ENCODE results near the gene CLCN4. TPM values are rescaled to one million over a fixed set of nuclear protein-coding genes. Genes with fewer than 3 reads are reported as not detected.

Gene CLCN4
- total RNA-seq, 2 experiments from 2014 or later: not detected

- H3K36me3 Mint-ChIP-seq (ENCODE audit: low read depth): no peaks in the 10 kb centered on the region
- H3K27ac Mint-ChIP-seq: no peak overlapping the region
- ChIA-PET CTCF (no interaction called here), POLR2A (no interaction called here)
- H3K27me3 Mint-ChIP-seq: peaks cover 25% of the 10 kb centered on the region
- Histone ChIP-seq H3K4me3 (ENCODE audit: low read length) (no peak overlapping the region), H3K36me3 (ENCODE audit: insufficient read depth, low read length) (no peaks in the 10 kb centered on the region), H3K9me3 (ENCODE audit: control insufficient read depth in 1 of 2, insufficient read depth in 1 of 2, low read length in 2 of 2) (no peaks in the 10 kb centered on the region), H3K27me3 (ENCODE audit: control insufficient read depth in 1 of 2, insufficient read depth in 2 of 2, low read length in 2 of 2) (peaks cover 0 to 9% of the 10 kb centered on the region in 2 experiments), H3K4me1 (ENCODE audit: insufficient read depth, low read length) (no peaks in the 10 kb centered on the region), H3K27ac (ENCODE audit: low read depth in 1 of 2, low read length in 2 of 2) (no peak overlapping the region)
- no peaks in the 10 kb centered on the region for H3K4me1 Mint-ChIP-seq (ENCODE audit: low read depth)
- ATAC-seq (ENCODE audit: poor library complexity) (no peak), DNase-seq (no peak)
- no peaks in the 10 kb centered on the region for H3K9me3 Mint-ChIP-seq
- intact Hi-C loops (cut with DNase I, micrococcal nuclease): no loop called here
- no peak overlapping the region for H3K4me3 Mint-ChIP-seq
- no peak for TF ChIP-seq CTCF (IDR thresholded peaks at IDR 0.05)
These were observed 16.6 kb downstream of the CLCN4 start for GRCh38 chrX:10173331-10173900.

- Histone ChIP-seq H3K4me3 (ENCODE audit: low read length) (no peak overlapping the region), H3K27me3 (ENCODE audit: control insufficient read depth in 1 of 2, insufficient read depth in 2 of 2, low read length in 2 of 2) (peaks cover 0 to 10% of the 10 kb centered on the region in 2 experiments), H3K27ac (ENCODE audit: low read depth in 1 of 2, low read length in 2 of 2) (no peak overlapping the region), H3K9me3 (ENCODE audit: control insufficient read depth in 1 of 2, insufficient read depth in 1 of 2, low read length in 2 of 2) (no peaks in the 10 kb centered on the region), H3K4me1 (ENCODE audit: insufficient read depth, low read length) (no peaks in the 10 kb centered on the region), H3K36me3 (ENCODE audit: insufficient read depth, low read length) (no peaks in the 10 kb centered on the region)
- DNase-seq: no peak
- ChIA-PET POLR2A (no interaction called here), CTCF (no interaction called here)
- Mint-ChIP-seq H3K4me3 (no peak overlapping the region), H3K27me3 (peaks cover 25% of the 10 kb centered on the region), H3K4me1 (ENCODE audit: low read depth) (no peaks in the 10 kb centered on the region), H3K36me3 (ENCODE audit: low read depth) (no peaks in the 10 kb centered on the region), H3K27ac (no peak overlapping the region), H3K9me3 (no peaks in the 10 kb centered on the region)
- no peak for ATAC-seq (ENCODE audit: poor library complexity)
- no peak for TF ChIP-seq CTCF (IDR thresholded peaks at IDR 0.05)
- intact Hi-C loops (cut with DNase I, micrococcal nuclease): no loop called here
These were observed 17.3 kb downstream of the CLCN4 start for GRCh38 chrX:10174051-10174450.

- Mint-ChIP-seq H3K9me3 (no peaks in the 10 kb centered on the region), H3K36me3 (ENCODE audit: low read depth) (no peaks in the 10 kb centered on the region), H3K27ac (no peak overlapping the region), H3K4me3 (no peak overlapping the region), H3K4me1 (ENCODE audit: low read depth) (no peaks in the 10 kb centered on the region), H3K27me3 (peaks cover 25% of the 10 kb centered on the region)
- CTCF ChIA-PET: no interaction called here
- no peaks in the 10 kb centered on the region for H3K9me3 ChIP-seq (ENCODE audit: control insufficient read depth in 1 of 2, insufficient read depth in 1 of 2, low read length in 2 of 2)
- ATAC-seq (ENCODE audit: poor library complexity) (no peak), DNase-seq (no peak)
- intact Hi-C loops (cut with DNase I, micrococcal nuclease): no loop called here
- no peak overlapping the region for H3K27ac ChIP-seq (ENCODE audit: low read depth in 1 of 2, low read length in 2 of 2)
- POLR2A ChIA-PET: no interaction called here
- no peaks in the 10 kb centered on the region for H3K36me3 ChIP-seq (ENCODE audit: insufficient read depth, low read length)
- peaks cover 0 to 15% of the 10 kb centered on the region in 2 experiments for H3K27me3 ChIP-seq (ENCODE audit: control insufficient read depth in 1 of 2, insufficient read depth in 2 of 2, low read length in 2 of 2)
- TF ChIP-seq CTCF (IDR thresholded peaks at IDR 0.05): no peak
- H3K4me1 ChIP-seq (ENCODE audit: insufficient read depth, low read length): no peaks in the 10 kb centered on the region
- H3K4me3 ChIP-seq (ENCODE audit: low read length): no peak overlapping the region
These were observed 18.0 kb downstream of the CLCN4 start for GRCh38 chrX:10174810-10175209.

All from CD4-positive, alpha-beta T cell (primary cell).